HG02981 (cell line): ENCODE measurements around the gene KRT33A.
"Not testable (repeated sequence)": the region's sequence is repeated elsewhere in the genome, so short reads cannot be mapped to it uniquely, and the experiment has no call there.

Source experiments
- ATAC-seq: cut with Tn5 transposase; IDR thresholded peaks from one replicate; pipeline ENCODE4 v1.9.1; 2021; ENCODE audit warnings: mild to moderate bottlenecking, moderate library complexity; ENCODE audit not compliant: unreplicated experiment

Gene KRT33A

DNA sequence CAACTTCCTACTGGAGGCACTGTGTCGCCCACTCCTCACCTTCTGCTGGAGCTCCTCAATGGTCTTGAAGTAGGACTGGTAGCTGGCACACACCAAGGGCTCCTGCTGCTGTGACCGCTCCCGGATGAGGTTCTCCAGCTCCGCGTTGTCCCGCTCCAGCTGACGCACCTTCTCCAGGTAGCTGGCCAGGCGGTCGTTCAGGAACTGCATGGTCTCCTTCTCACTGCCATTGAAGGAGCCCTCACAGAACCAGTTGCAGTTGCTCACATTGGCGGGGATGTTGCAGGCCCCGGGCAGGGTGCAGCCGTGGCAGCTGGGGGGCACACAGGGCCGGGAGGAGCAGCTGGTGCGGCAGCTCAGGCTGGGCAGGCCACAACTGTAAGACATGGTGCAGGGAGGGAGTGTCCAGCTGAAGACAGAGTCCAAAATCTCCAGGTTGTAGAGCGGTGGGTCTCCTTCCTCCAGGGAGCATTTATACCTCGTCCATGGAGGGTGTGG is at the start of gene KRT33A:
KRT33A (minus strand) TSS at position 448 of the 498 bp plus-strand sequence; CDS start at position 387, 61 bp downstream.
- ATAC-seq: not testable (repeated sequence)

DNA sequence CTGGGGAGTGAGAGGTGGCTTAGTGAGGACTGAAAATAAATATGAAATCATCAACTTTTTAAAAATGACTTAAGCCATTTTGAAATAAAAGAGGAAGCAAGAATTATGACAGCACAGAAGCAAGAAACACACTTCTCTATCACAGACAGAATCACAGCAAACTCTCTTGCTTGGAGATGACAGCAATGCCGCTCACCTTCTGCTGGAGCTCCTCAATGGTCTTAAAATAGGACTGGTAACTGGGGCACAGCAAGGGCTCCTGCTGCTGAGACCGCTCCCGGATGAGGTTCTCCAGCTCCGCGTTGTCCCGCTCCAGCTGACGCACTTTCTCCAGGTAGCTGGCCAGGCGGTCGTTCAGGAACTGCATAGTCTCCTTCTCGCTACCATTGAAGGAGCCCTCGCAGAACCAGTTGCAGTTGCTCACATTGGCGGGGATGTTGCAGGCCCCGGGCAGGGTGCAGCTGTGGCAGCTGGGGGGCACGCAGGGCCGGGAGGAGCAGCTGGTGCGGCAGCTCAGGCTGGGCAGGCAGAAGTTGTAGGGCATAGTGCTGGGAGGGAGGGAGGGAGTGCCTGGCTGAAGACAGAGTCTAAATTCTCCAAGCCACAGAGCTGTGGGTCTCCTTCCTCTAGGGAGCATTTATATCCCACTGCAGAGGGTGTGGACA is 46.5 kb upstream of the KRT33A start, which contains the start of gene KRT31:
KRT31 (minus strand) TSS at position 613 of the 665 bp plus-strand sequence; CDS start at position 544, 69 bp downstream.
- no peak for ATAC-seq

DNA sequence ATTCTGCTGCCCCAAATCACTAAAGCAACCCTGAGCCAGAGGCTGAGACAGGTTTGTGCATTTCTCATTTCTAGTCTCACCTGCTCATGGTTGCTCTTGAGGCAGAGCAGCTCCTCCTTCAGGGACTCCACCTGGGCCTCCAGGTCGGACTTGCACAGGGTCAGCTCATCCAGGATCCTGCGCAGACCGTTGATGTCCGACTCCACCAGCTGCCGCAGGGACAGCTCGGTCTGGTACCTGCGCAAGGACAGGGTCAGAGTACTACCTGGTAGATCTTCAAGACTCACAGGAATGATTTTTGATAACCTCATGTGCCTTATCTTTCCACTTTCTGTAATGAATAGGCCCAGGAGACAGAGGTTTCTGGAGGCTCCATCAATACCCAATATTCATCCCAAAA is 45.7 kb upstream of the KRT33A start:
- no peak for ATAC-seq

GRCh38 chr17:41395611-41396010 is 45.0 kb upstream of the KRT33A start:
- ATAC-seq: no peak

DNA sequence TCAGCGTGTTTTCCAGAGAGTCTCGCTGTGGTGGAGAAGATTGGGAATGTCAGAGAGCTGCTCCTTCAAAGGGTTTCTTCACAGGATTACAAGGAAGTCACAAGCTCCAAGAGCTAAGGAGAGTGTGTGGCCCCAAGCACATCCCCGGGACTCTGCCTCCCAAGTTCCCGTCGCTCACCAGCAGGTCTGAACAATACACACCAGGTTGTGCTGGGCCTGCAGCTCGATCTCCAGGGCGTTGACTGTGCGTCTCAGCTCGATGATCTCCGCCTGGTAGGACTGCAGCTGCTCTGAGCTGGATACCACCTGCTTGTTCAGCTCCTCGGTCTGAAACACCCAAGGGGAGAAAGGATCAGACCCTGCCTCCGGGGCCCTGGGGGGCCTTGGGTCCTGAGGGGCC is 44.4 kb upstream of the KRT33A start:
- not testable (repeated sequence) for ATAC-seq

DNA sequence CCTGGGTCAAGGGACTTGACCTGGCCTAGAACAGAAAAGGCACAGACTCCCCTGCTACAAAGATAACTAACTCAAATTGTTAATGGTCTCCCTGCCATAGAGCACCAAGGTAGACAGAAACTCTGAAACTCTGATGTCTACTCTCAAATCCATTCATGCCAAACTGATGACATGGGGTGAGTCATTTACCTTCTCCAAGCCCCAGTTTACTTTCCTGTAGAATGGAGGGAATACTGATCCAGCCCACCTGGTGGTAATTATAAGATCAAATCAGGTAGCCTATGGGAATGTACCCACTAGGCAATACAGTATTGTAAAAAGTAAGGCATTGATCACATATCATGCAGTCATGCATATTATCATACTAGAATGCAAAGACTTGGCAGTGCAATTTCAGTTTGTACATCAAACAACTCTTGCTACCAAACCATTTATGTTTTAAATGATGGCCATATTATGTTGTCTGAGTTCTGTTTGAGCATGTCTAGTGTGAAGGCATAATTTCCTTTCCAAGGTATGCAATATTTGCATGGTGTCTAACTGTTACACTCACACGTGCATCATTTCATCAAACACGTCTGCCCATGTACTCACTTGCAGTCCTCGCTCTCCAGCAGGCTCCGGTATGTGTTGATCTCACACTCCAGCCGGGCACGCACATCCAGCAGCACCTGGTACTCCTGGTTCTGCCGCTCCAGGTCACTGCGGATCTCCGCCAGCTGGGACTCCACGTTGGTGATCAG is 43.8 kb upstream of the KRT33A start:
- no peak for ATAC-seq

- no peak for ATAC-seq
Measured at GRCh38 chr17:41393826-41394225, 43.2 kb upstream of the KRT33A start.

DNA sequence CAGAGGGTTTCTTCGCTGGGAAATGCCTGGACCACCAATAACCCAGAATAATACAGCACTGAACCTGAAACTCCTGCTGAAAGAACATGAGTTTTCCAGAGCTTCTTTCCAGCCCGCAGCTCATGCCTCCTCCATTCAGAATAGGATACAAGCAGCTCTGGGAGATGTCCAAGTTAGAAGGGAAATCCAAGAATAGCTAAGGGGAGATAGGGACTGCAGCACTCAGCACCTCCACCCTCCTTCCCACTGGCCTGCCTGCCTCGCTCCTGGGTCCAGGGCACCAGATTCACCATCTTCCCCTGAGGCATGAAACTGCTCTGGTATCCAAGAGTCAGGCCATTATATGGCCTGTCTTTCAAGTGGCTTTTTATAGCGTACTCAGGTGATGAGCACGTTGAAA is 42.7 kb upstream of the KRT33A start:
- no peak for ATAC-seq

DNA sequence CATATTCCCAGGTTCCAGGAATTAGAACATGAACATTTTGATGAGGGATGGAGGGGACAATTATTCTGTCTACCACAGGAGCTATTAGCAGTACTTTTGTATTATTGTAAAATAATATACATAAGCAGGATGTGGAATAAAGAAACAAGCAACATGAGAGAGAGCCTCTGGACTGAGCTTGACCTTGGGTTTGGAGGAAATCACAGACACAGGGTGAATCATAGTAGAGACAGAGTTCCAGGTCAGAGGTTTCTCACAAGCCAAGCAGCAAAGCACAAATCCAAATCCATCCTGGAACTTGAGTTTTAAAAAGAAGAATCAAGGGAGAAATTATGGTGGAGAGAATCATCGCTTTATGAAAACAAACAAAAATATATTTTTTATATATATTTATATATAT is 41.6 kb upstream of the KRT33A start:
- no peak for ATAC-seq

GRCh38 chr17:41391535-41391934 is 40.9 kb upstream of the KRT33A start:
- no peak for ATAC-seq

GRCh38 chr17:41390411-41390938 is 39.8 kb upstream of the KRT33A start:
- ATAC-seq: no peak

DNA sequence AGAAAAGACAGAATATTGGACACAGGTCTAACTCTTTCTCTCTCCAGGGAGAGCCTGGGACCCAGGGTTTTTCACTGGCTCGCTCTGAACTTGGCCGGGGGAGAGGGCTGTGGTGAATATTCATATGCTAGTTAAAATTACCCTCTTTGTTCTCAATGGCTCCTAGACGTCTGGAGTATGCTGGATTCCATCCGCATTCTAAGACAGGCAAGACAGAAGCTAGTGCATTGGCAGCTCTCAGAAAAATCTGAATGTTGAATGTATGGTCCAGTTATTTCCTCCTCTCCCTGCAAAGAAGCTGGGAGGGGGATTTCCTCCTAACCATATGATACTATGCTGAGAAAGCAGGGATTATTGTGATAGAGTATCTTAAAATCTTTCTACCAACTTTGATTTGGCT is 37.0 kb upstream of the KRT33A start:
- ATAC-seq: no peak

DNA sequence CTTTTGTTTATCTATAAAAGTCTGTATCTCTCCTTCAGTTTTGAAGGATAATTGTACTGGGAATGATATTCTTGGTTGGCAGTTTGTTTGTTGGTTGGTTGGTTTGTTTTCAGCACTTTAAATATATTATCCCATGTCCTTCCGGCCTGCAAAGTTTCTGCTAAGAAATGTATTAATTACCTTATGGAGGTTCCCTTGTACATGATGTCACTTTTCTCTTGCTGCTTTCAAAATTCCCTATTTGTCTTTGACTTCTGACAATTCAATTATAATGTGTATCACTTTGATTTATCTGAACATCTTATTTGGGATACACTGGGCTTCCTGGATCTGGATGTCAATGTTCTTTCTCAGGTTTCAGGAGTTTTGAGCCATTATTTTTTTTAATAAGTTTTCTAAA is 35.6 kb upstream of the KRT33A start:
- ATAC-seq: no peak

DNA sequence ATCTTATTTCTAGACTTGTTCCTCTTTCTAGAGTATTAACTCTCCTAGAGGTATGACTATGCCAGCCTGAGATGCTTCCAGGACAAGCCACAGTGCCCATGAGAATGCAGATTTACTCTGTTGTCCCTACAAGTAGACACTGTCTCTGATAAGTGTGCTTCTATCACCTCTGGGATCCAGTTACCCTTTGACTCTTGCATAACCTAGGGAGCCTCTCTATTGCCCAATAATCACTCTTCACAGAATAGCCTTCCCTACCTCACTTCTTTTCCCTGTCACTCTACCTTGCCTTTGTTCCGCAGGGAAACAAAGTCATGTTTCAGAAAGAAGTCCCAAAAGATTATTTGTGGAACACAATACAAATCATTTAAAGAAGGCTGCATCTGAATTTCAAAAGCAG is 33.1 kb upstream of the KRT33A start:
- no peak for ATAC-seq

GRCh38 chr17:41382394-41382793 is 31.8 kb upstream of the KRT33A start:
- no peak for ATAC-seq

- ATAC-seq: not testable (repeated sequence)
Measured at GRCh38 chr17:41381943-41382342, 31.3 kb upstream of the KRT33A start, which contains the start of gene KRT34. KRT34 (minus strand) TSS chr17:41382306; CDS start chr17:41382246, 60 bp downstream.

DNA sequence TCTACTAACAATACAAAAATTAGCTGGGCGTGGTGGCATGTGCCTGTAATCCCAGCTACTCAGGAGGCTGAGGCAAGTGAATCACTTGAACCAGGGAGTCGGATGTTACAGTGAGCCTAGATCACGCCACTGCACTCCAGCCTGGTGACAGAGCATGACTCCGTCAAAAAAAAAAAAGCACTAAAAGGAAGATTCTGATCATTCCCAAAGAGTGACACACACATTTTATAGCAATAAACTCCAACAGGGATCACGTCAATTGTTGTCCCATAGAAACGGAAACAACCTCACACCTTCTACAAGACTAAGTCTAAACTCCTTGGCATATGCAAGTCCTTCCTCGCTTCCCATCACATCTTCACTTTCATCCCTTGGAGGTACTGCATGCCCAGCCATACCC is 29.5 kb upstream of the KRT33A start:
- ATAC-seq: not testable (repeated sequence)

- ATAC-seq: no peak
Measured at GRCh38 chr17:41377546-41377945, 26.9 kb upstream of the KRT33A start.

DNA sequence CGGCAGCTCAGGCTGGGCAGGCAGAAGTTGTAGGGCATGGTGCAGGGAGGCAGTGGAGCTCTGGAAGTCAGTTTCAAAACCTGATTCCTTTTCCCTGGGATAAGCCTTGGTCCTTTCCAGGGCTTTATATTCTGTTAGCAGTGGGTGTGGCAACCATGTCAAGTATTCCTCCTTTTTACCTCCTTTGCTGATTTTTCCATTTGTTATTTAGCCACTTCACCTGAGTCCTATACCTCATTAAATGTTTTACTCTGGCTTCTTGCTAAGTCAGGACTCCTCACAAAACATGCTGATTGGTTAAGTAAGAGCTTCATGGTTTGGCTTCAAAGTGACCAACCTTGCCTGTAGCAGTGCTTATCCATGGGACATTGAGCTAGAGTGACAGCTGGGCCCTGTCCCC is 19.1 kb upstream of the KRT33A start, which contains the start of gene KRT33B:
KRT33B (minus strand) TSS at position 101 of the 400 bp plus-strand sequence; CDS start at position 38, 63 bp downstream.
- ATAC-seq: no peak

DNA sequence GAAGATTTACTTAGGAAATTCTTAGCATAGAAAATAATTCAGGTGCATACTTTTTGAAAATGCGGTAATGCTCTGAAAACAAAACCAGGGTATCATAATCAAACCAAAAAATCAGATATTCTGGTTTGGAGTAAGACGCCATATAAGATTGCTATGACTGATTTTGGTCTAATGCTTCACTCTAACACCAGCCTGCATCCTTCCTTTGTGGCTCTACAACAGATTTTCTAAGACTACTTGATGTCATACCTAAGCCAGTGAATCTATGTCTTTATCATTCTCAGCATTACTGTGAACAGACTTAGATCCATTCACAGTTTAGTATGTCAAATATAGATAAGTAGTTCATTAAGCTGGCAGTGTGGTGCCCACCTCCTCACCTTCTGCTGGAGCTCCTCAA is 18.4 kb upstream of the KRT33A start:
- no peak for ATAC-seq

DNA sequence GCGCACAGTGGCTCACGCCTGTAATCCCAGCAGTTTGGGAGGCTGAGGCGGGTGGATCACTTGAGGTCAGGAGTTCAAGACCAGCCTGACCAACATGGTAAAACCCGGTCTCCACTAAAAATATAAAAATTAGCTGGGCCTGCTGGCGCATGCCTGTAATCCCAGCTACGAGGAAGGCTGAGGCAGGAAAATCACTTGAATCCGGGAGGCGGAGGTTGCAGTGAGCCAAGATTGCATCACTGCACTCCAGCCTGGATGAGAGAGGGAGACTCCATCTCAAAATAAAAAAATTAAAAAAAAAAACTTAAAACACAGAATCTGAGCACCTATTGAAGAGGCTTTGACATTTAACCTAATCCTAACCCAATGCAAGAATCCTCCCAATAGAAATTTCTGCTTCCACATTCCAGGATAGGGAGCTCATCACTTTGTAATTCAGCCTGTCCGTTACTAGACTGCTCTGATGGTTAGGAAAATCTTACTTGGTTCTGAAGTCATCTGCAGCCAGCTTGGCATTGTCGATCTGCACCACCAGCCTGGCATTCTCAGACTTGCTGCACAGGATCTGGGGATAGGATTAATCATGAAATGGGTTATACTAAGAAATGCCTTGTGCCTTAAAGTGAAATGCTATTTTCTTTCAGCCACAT is 16.9 kb upstream of the KRT33A start:
- ATAC-seq: no peak
